Activated CD4-positive, alpha-beta T cell treated with anti-CD3 and anti-CD28 coated beads, Interleukin-2, amount 10 ng/mL, durations not matched to agents 7 days and 5 days (primary cell): ENCODE data around the gene SLC7A6. TPM values are rescaled to one million over a fixed set of nuclear protein-coding genes. Genes with fewer than 3 reads are reported as not detected.

ENCODE experiments used
- CTCF ChIA-PET: fragments of 350-600 bp; sonication (Branson Sonifier 250); formaldehyde crosslinking; loops from one replicate; lab custom pipeline; 2021; ENCODE audit warnings: antibody characterized with exemption; lab: Charles Lee
- POLR2A ChIA-PET: fragments of 350-600 bp; sonication (Branson Sonifier 250); formaldehyde crosslinking; loops from one replicate; lab custom pipeline; 2021; ENCODE audit warnings: antibody characterized with exemption; lab: Charles Lee
- DNase-seq: peaks from one replicate; pipeline ENCODE4 v3.0.0-alpha.2; 2020
- H3K27ac Mint-ChIP-seq: one replicate; pipeline ENCODE4 v1.8.0; 2021; ENCODE audit warnings: mild to moderate bottlenecking, moderate library complexity, mixed read lengths
- H3K27me3 Mint-ChIP-seq: one replicate; pipeline ENCODE4 v1.8.0; 2021; ENCODE audit warnings: mixed read lengths
- H3K36me3 Mint-ChIP-seq: one replicate; pipeline ENCODE4 v1.8.0; 2021; ENCODE audit warnings: low read depth, mixed read lengths
- H3K4me1 Mint-ChIP-seq: one replicate; pipeline ENCODE4 v1.8.0; 2021; ENCODE audit warnings: mixed read lengths
- H3K4me3 Mint-ChIP-seq: one replicate; pipeline ENCODE4 v1.8.0; 2021; ENCODE audit warnings: mild to moderate bottlenecking, moderate library complexity, mixed read lengths
- H3K9me3 Mint-ChIP-seq: one replicate; pipeline ENCODE4 v1.8.0; 2021; ENCODE audit warnings: mixed read lengths
- total RNA-seq, 2 experiments: library from RNA; stranded (reverse); gene quantifications; one replicate each; pipeline ENCODE4 v1.2.3, GENCODE V29; 2021

SLC7A6 gene
- total RNA-seq, 2 experiments from 2014 or later = 116 to 130 TPM

GRCh38 chr16:68263559-68264127 is 683 bp upstream of the SLC7A6 start:
- Mint-ChIP-seq H3K4me3 (peak overlapping the region; percentile 82), H3K9me3 (no peaks in the 10 kb centered on the region), H3K36me3 (peaks cover 22% of the 10 kb centered on the region), H3K4me1 (peaks cover 45% of the 10 kb centered on the region), H3K27ac (peak overlapping the region; percentile 98), H3K27me3 (no peaks in the 10 kb centered on the region)
- DNase-seq = no peak
- CTCF ChIA-PET = interaction anchor here (0.6 to 8.9 kb wide), 39 partner anchors 9 to 647 kb away, joined by 3 to 172 read pairs (median 6); partner anchors contain the start of genes PLA2G15, PRMT7 and SLC7A6OS
- POLR2A ChIA-PET = interaction anchor here (2.2 kb wide), 1 partner anchor 47 kb away, joined by 13 read pairs; the partner anchor contains the start of genes PRMT7 and SLC7A6OS

GRCh38 chr16:68265078-68265920 is 973 bp downstream of the SLC7A6 start:
- CTCF ChIA-PET = interaction anchor here (8.9 kb wide), 1 partner anchor 65 kb away, joined by 172 read pairs; no protein-coding TSS in a partner anchor
- Mint-ChIP-seq H3K36me3 (peaks cover 34% of the 10 kb centered on the region), H3K27me3 (no peaks in the 10 kb centered on the region), H3K9me3 (no peaks in the 10 kb centered on the region), H3K4me1 (peaks cover 61% of the 10 kb centered on the region), H3K4me3 (peak overlapping the region; percentile 82), H3K27ac (peak overlapping the region; percentile 94)
- peak; percentile 59 for DNase-seq
- POLR2A ChIA-PET = interaction anchor here (2.2 kb wide), 1 partner anchor 46 kb away, joined by 13 read pairs; the partner anchor contains the start of genes PRMT7 and SLC7A6OS

GRCh38 chr16:68267612-68268405 is 3.5 kb downstream of the SLC7A6 start:
- POLR2A ChIA-PET = no interaction called here
- Mint-ChIP-seq H3K4me1 (peaks cover 73% of the 10 kb centered on the region), H3K4me3 (peak overlapping the region; percentile 26), H3K36me3 (peaks cover 48% of the 10 kb centered on the region), H3K9me3 (no peaks in the 10 kb centered on the region), H3K27ac (peak overlapping the region; percentile 74), H3K27me3 (no peaks in the 10 kb centered on the region)
- CTCF ChIA-PET = interaction anchor here (1.4 to 3.5 kb wide), 2 partner anchors 16 to 61 kb away, joined by 3 to 15 read pairs; no protein-coding TSS in a partner anchor
- DNase-seq = no peak

- Mint-ChIP-seq H3K4me3 (no peak overlapping the region), H3K36me3 (peaks cover 68% of the 10 kb centered on the region), H3K27me3 (no peaks in the 10 kb centered on the region), H3K9me3 (no peaks in the 10 kb centered on the region), H3K27ac (peak overlapping the region; percentile 70), H3K4me1 (peaks cover 82% of the 10 kb centered on the region)
- ChIA-PET CTCF (interaction anchor here (0.7 to 3.5 kb wide), 5 partner anchors 8 to 42 kb away, joined by 4 to 15 read pairs (median 7); no protein-coding TSS in a partner anchor), POLR2A (no interaction called here)
- no peak for DNase-seq
Measured at GRCh38 chr16:68269793-68270192, 5.5 kb downstream of the SLC7A6 start.

GRCh38 chr16:68270353-68270752 is 6.0 kb downstream of the SLC7A6 start:
- H3K9me3 Mint-ChIP-seq = no peaks in the 10 kb centered on the region
- ChIA-PET CTCF (interaction anchor here (1.1 to 3.5 kb wide), 4 partner anchors 9 to 42 kb away, joined by 4 to 15 read pairs (median 8); no protein-coding TSS in a partner anchor), POLR2A (no interaction called here)
- DNase-seq = no peak
- H3K27ac Mint-ChIP-seq = peak overlapping the region; percentile 25
- H3K27me3 Mint-ChIP-seq = no peaks in the 10 kb centered on the region
- H3K4me3 Mint-ChIP-seq = no peak overlapping the region
- peaks cover 71% of the 10 kb centered on the region for H3K36me3 Mint-ChIP-seq
- H3K4me1 Mint-ChIP-seq = peaks cover 87% of the 10 kb centered on the region

- Mint-ChIP-seq H3K4me3 (peak overlapping the region; percentile 66), H3K27ac (peak overlapping the region; percentile 94), H3K36me3 (peaks cover 71% of the 10 kb centered on the region), H3K27me3 (no peaks in the 10 kb centered on the region), H3K4me1 (peaks cover 86% of the 10 kb centered on the region), H3K9me3 (no peaks in the 10 kb centered on the region)
- POLR2A ChIA-PET = no interaction called here
- CTCF ChIA-PET = interaction anchor here (1.0 to 3.3 kb wide), 7 partner anchors 9 to 56 kb away, joined by 3 to 16 read pairs (median 10); partner anchors contain the start of gene SLC7A6
- peak; percentile 69 for DNase-seq
Measured at GRCh38 chr16:68272507-68273209, 8.3 kb downstream of the SLC7A6 start.

GRCh38 chr16:68273459-68273858 is 9.1 kb downstream of the SLC7A6 start:
- POLR2A ChIA-PET = no interaction called here
- Mint-ChIP-seq H3K9me3 (no peaks in the 10 kb centered on the region), H3K27ac (peak overlapping the region; percentile 94), H3K27me3 (no peaks in the 10 kb centered on the region), H3K4me1 (peaks cover 79% of the 10 kb centered on the region), H3K36me3 (peaks cover 65% of the 10 kb centered on the region), H3K4me3 (peak overlapping the region; percentile 66)
- CTCF ChIA-PET = interaction anchor here (1.3 to 3.3 kb wide), 5 partner anchors 10 to 26 kb away, joined by 3 to 16 read pairs (median 12); partner anchors contain the start of gene SLC7A6
- no peak for DNase-seq

GRCh38 chr16:68273896-68274295 is 9.6 kb downstream of the SLC7A6 start:
- Mint-ChIP-seq H3K36me3 (peaks cover 65% of the 10 kb centered on the region), H3K4me3 (peak overlapping the region; percentile 66)
- CTCF ChIA-PET = interaction anchor here (1.3 to 3.6 kb wide), 6 partner anchors 10 to 26 kb away, joined by 3 to 16 read pairs (median 12); partner anchors contain the start of gene SLC7A6

GRCh38 chr16:68274441-68274840 is 10.1 kb downstream of the SLC7A6 start:
- Mint-ChIP-seq H3K36me3 (peaks cover 64% of the 10 kb centered on the region), H3K4me1 (peaks cover 74% of the 10 kb centered on the region), H3K27me3 (no peaks in the 10 kb centered on the region), H3K27ac (peak overlapping the region; percentile 94), H3K4me3 (no peak overlapping the region), H3K9me3 (no peaks in the 10 kb centered on the region)
- CTCF ChIA-PET = interaction anchor here (1.4 to 3.6 kb wide), 6 partner anchors 10 to 25 kb away, joined by 3 to 16 read pairs (median 12); partner anchors contain the start of gene SLC7A6
- POLR2A ChIA-PET = interaction anchor here (0.7 kb wide), 1 partner anchor 15 kb away, joined by 3 read pairs; no protein-coding TSS in a partner anchor
- no peak for DNase-seq

More at GRCh38 chr16:68273896-68274295, 9.6 kb downstream of the SLC7A6 start:
- no peak for DNase-seq
- H3K9me3 Mint-ChIP-seq = no peaks in the 10 kb centered on the region
- peaks cover 76% of the 10 kb centered on the region for H3K4me1 Mint-ChIP-seq
- POLR2A ChIA-PET = no interaction called here
- no peaks in the 10 kb centered on the region for H3K27me3 Mint-ChIP-seq
- H3K27ac Mint-ChIP-seq = peak overlapping the region; percentile 94

- Mint-ChIP-seq H3K27me3 (no peaks in the 10 kb centered on the region), H3K27ac (peak overlapping the region; percentile 94), H3K9me3 (no peaks in the 10 kb centered on the region), H3K4me1 (peaks cover 72% of the 10 kb centered on the region), H3K36me3 (peaks cover 63% of the 10 kb centered on the region), H3K4me3 (peak overlapping the region; percentile 49)
- peak; percentile 73 for DNase-seq
- CTCF ChIA-PET = interaction anchor here (1.1 to 3.6 kb wide), 7 partner anchors 12 to 24 kb away, joined by 3 to 16 read pairs (median 10); partner anchors contain the start of gene SLC7A6
- POLR2A ChIA-PET = interaction anchor here (1.0 kb wide), 1 partner anchor 14 kb away, joined by 3 read pairs; no protein-coding TSS in a partner anchor
Measured at GRCh38 chr16:68275611-68276191, 11.4 kb downstream of the SLC7A6 start.

GRCh38 chr16:68276223-68276622 is 11.9 kb downstream of the SLC7A6 start:
- peak overlapping the region; percentile 94 for H3K27ac Mint-ChIP-seq
- no peaks in the 10 kb centered on the region for H3K27me3 Mint-ChIP-seq
- H3K4me1 Mint-ChIP-seq = peaks cover 73% of the 10 kb centered on the region
- H3K4me3 Mint-ChIP-seq = peak overlapping the region; percentile 49
- ChIA-PET CTCF (interaction anchor here (1.1 to 3.6 kb wide), 4 partner anchors 12 to 21 kb away, joined by 3 to 16 read pairs (median 10); partner anchors contain the start of gene SLC7A6), POLR2A (interaction anchor here (0.7 to 1.0 kb wide), 2 partner anchors 13 to 1362 kb away, joined by 3 read pairs; no protein-coding TSS in a partner anchor)
- DNase-seq = no peak
- no peaks in the 10 kb centered on the region for H3K9me3 Mint-ChIP-seq
- peaks cover 64% of the 10 kb centered on the region for H3K36me3 Mint-ChIP-seq
